Neural cell (in vitro differentiated cells): ENCODE data around the gene SNCB. TPM values are rescaled to one million over a fixed set of nuclear protein-coding genes. Genes with fewer than 3 reads are reported as not detected.

Experiments used
- H2AFZ ChIP-seq: fragments of 200-600, 300-800 bp; sonication (generic), shearing (Covaris generic); 2 replicates; pipeline ENCODE4 v1.6.0; 2014; ENCODE audit warnings: low read depth, mild to moderate bottlenecking, antibody characterized with exemption, low read length, moderate library complexity
- H3F3A ChIP-seq: fragments of 200-600 bp; shearing (Covaris generic); 2 replicates; pipeline ENCODE4 v1.6.1; 2016; ENCODE audit warnings: mild to moderate bottlenecking, moderate library complexity, mixed read lengths, antibody characterized with exemption, low read length; ENCODE audit not compliant: insufficient read depth, poor library complexity, severe bottlenecking
- H3K27ac ChIP-seq: fragments of 200-600, 300-800 bp; sonication (generic), shearing (Covaris generic); 2 replicates; pipeline ENCODE4 v1.5.1; 2014; ENCODE audit warnings: mild to moderate bottlenecking, low read length, moderate library complexity
- H3K27me3 ChIP-seq: fragments of 300-800, 200-600 bp; sonication (generic), shearing (Covaris generic); 2 replicates; pipeline ENCODE4 v1.6.0; 2014; ENCODE audit warnings: mild to moderate bottlenecking, low read depth, low read length, moderate library complexity; ENCODE audit not compliant: insufficient read depth
- H3K36me3 ChIP-seq: fragments of 300-800, 200-600 bp; sonication (generic), shearing (Covaris generic); 2 replicates; pipeline ENCODE4 v1.5.1; 2014; ENCODE audit warnings: mild to moderate bottlenecking, antibody characterized with exemption, low read length, moderate library complexity; ENCODE audit not compliant: insufficient read depth
- H3K4me2 ChIP-seq: fragments of 300-800, 200-600 bp; sonication (generic), shearing (Covaris generic); 2 replicates; pipeline ENCODE4 v1.6.0; 2014; ENCODE audit warnings: mild to moderate bottlenecking, low read length
- H3K4me3 ChIP-seq: fragments of 300-800, 200-600 bp; sonication (generic), shearing (Covaris generic); 2 replicates; pipeline ENCODE4 v1.5.1; 2014; ENCODE audit warnings: mild to moderate bottlenecking, low read length, moderate library complexity
- H3K79me2 ChIP-seq: fragments of 200-600 bp; shearing (Covaris generic); replicated peaks from 2 replicates; pipeline ENCODE4 v1.6.0; 2014; ENCODE audit warnings: mild to moderate bottlenecking, low read length, moderate library complexity; ENCODE audit not compliant: insufficient read depth
- H3K9ac ChIP-seq: fragments of 300-800, 200-600 bp; sonication (generic), shearing (Covaris generic); 2 replicates; pipeline ENCODE4 v1.6.1; 2016; ENCODE audit warnings: mild to moderate bottlenecking, low read length, mixed read lengths
- H3K9me2 ChIP-seq: fragments of 200-600 bp; shearing (Covaris generic); 2 replicates; pipeline ENCODE4 v1.6.1; 2016; ENCODE audit warnings: mild to moderate bottlenecking, low read length, mixed read lengths; ENCODE audit not compliant: insufficient read depth
- H3K9me3 ChIP-seq: fragments of 200-600, 300-800 bp; sonication (generic), shearing (Covaris generic); 2 replicates; pipeline ENCODE4 v1.6.1; 2016; ENCODE audit warnings: mild to moderate bottlenecking, mixed run types, low read length, moderate library complexity, mixed read lengths
- H4K20me1 ChIP-seq: fragments of 200-600 bp; shearing (Covaris generic); 2 replicates; pipeline ENCODE4 v1.6.1; 2016; ENCODE audit warnings: mild to moderate bottlenecking, mixed run types; ENCODE audit not compliant: insufficient read depth
- EP300 ChIP-seq: fragments of 450-650 bp; conservative IDR thresholded peaks from 2 replicates; pipeline ENCODE4 v1.6.1; 2014; ENCODE audit warnings: antibody characterized with exemption, mild to moderate bottlenecking, moderate library complexity; ENCODE audit not compliant: poor library complexity, severe bottlenecking
- EZH2 ChIP-seq: fragments of 200-600, 300-800 bp; shearing (Covaris generic), sonication (generic); IDR thresholded peaks from 2 replicates; pipeline ENCODE4 v1.6.1; 2014; ENCODE audit warnings: antibody characterized with exemption, low read length, borderline replicate concordance, mild to moderate bottlenecking; ENCODE audit not compliant: insufficient read depth, poor library complexity, severe bottlenecking
- MXI1 ChIP-seq: fragments of 450-650 bp; conservative IDR thresholded peaks from 2 replicates; pipeline ENCODE4 v1.6.1; 2014; ENCODE audit warnings: antibody characterized with exemption, mild to moderate bottlenecking; ENCODE audit not compliant: poor library complexity, severe bottlenecking
- POLR2AphosphoS5 ChIP-seq: IDR thresholded peaks from 2 replicates; pipeline ENCODE4 v1.6.1; 2012
- RAD21 ChIP-seq: fragments of 450-650 bp; conservative IDR thresholded peaks from 2 replicates; pipeline ENCODE4 v1.6.1; 2014; ENCODE audit warnings: antibody characterized with exemption, mild to moderate bottlenecking, moderate library complexity
- REST ChIP-seq: IDR thresholded peaks from 2 replicates; pipeline ENCODE4 v1.6.1; 2012; ENCODE audit warnings: borderline replicate concordance
- SMC3 ChIP-seq: fragments of 450-650 bp; conservative IDR thresholded peaks from 2 replicates; pipeline ENCODE4 v1.6.1; 2014; ENCODE audit warnings: antibody characterized with exemption, mild to moderate bottlenecking, moderate library complexity; ENCODE audit not compliant: poor library complexity
- TAF1 ChIP-seq: IDR thresholded peaks from 2 replicates; pipeline ENCODE4 v1.6.1; 2012; ENCODE audit warnings: low read depth
- polyA plus RNA-seq: library from polyadenylated mRNA; depleted of rRNA; stranded (reverse); fragments of >200 nt; gene quantifications from 2 replicates; pipeline ENCODE4 v1.2.3, GENCODE V29; 2014
- TF ChIP-seq, protein P1 (sequence below): fragments of 450-650 bp; IDR thresholded peaks from 2 replicates; pipeline ENCODE4 v1.5.1; 2014; ENCODE audit warnings: antibody characterized with exemption, mild to moderate bottlenecking, moderate library complexity; ENCODE audit not compliant: poor library complexity, severe bottlenecking

The SNCB gene
- polyA plus RNA-seq, 1 donor from 2014 or later, result 10.1 TPM

DNA sequence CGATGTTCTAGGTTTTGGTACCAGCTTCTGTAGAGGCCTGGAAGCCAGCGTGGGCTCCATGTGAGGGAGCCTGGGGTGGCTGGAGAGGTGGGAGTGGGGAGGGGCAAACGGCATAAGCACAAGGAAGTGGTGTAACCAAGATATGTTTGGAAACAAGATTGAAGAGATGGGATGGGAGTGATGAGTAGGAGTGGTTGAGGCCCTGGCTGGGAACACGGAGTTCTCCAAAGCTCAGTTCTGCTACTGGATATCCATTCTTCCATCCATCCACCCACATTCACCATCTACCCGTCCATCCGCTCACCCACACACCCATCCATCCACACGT is 29.1 kb upstream of the SNCB start:
- H3K4me3 ChIP-seq, result no peak overlapping the region
- TF ChIP-seq, protein P1, sequence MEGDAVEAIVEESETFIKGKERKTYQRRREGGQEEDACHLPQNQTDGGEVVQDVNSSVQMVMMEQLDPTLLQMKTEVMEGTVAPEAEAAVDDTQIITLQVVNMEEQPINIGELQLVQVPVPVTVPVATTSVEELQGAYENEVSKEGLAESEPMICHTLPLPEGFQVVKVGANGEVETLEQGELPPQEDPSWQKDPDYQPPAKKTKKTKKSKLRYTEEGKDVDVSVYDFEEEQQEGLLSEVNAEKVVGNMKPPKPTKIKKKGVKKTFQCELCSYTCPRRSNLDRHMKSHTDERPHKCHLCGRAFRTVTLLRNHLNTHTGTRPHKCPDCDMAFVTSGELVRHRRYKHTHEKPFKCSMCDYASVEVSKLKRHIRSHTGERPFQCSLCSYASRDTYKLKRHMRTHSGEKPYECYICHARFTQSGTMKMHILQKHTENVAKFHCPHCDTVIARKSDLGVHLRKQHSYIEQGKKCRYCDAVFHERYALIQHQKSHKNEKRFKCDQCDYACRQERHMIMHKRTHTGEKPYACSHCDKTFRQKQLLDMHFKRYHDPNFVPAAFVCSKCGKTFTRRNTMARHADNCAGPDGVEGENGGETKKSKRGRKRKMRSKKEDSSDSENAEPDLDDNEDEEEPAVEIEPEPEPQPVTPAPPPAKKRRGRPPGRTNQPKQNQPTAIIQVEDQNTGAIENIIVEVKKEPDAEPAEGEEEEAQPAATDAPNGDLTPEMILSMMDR, result no peak
- TF ChIP-seq REST (no peak), EP300 (no peak), MXI1 (no peak), RAD21 (no peak), TAF1 (no peak), EZH2 (no peak), POLR2AphosphoS5 (no peak), SMC3 (no peak)

DNA sequence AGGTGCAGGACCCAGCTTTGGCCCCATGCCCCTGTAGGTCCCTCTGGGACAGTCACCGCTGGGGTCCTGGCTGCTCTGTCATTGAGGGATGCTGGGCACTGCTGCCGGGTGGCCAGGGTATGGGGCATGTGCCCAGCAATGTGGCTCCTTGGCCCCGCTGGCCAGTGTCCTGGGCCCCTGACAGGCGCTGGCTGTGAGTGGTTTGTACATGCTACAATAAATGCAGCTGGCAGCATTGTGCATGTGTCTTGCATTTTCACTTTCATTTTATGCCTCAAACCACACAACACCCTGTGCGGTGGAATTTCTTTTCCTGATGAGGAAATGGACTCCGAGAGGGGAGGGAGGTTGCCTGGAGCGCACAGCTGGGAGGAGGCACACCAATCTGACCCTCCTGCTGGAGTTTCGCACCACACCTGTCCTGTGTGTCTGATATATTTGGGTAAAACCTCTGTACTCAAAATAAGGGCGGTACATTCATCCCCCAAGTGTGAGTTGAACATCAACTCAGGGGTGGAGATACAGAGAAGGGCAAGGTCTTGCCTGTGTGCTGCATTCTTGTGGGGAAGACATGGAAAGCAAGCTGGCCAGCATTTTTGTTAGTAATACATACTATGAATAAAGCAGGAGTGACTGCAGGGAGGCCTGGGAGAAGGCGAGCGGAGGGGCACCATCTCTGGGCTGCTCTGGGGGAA is 28.6 kb upstream of the SNCB start:
- no peak overlapping the region for H3K4me3 ChIP-seq
- no peaks in the 10 kb centered on the region for H3K27me3 ChIP-seq
- no peaks in the 10 kb centered on the region for H3K36me3 ChIP-seq
- no peak overlapping the region for H3K9ac ChIP-seq
- H2AFZ ChIP-seq, result no peak overlapping the region
- no peaks in the 10 kb centered on the region for H3K9me3 ChIP-seq
- no peak overlapping the region for H3K27ac ChIP-seq
- H3K4me2 ChIP-seq, result no peak overlapping the region
- H4K20me1 ChIP-seq, result no peaks in the 10 kb centered on the region
- H3F3A ChIP-seq, result no peaks in the 10 kb centered on the region
- no peak for TF ChIP-seq REST
- TF ChIP-seq RAD21, result no peak
- TF ChIP-seq, protein P1, result no peak
- no peak for TF ChIP-seq EZH2
- no peak for TF ChIP-seq MXI1
- TF ChIP-seq TAF1, result no peak
- TF ChIP-seq EP300, result no peak
- TF ChIP-seq SMC3, result no peak
- no peak for TF ChIP-seq POLR2AphosphoS5
- no peaks in the 10 kb centered on the region for H3K9me2 ChIP-seq
- H3K79me2 ChIP-seq, result no peaks in the 10 kb centered on the region

More for the DNA sequence above, 29.1 kb upstream of the SNCB start:
- H3F3A ChIP-seq, result no peaks in the 10 kb centered on the region
- H3K27ac ChIP-seq, result no peak overlapping the region
- no peak overlapping the region for H3K9ac ChIP-seq
- H2AFZ ChIP-seq, result no peak overlapping the region
- H3K9me2 ChIP-seq, result no peaks in the 10 kb centered on the region
- H4K20me1 ChIP-seq, result no peaks in the 10 kb centered on the region
- no peaks in the 10 kb centered on the region for H3K9me3 ChIP-seq
- no peaks in the 10 kb centered on the region for H3K27me3 ChIP-seq
- H3K4me2 ChIP-seq, result no peak overlapping the region
- no peaks in the 10 kb centered on the region for H3K79me2 ChIP-seq
- H3K36me3 ChIP-seq, result no peaks in the 10 kb centered on the region
